ENCODE measurements around the gene LENEP.
"Not testable (repeated sequence)": the region's sequence is repeated elsewhere in the genome, so short reads cannot be mapped to it uniquely, and the experiment has no call there.

LENEP gene

GRCh38 chr1:154969246-154969645 is 24.1 kb upstream of the LENEP start:
- H3K9me3 Mint-ChIP-seq = no peaks in the 10 kb centered on the region
- no peaks in the 10 kb centered on the region for H3K27me3 Mint-ChIP-seq
- H3K4me3 Mint-ChIP-seq = peak overlapping the region; percentile 30
- H3K4me1 Mint-ChIP-seq = peaks cover 38% of the 10 kb centered on the region
- H3K36me3 Mint-ChIP-seq = peaks cover 4% of the 10 kb centered on the region
- peak overlapping the region; percentile 79 for H3K27ac Mint-ChIP-seq

GRCh38 chr1:154969860-154970452 is 23.4 kb upstream of the LENEP start:
- H3K4me3 Mint-ChIP-seq = no peak overlapping the region
- H3K36me3 Mint-ChIP-seq = peaks cover 4% of the 10 kb centered on the region
- H3K27ac Mint-ChIP-seq = no peak overlapping the region
- H3K27me3 Mint-ChIP-seq = no peaks in the 10 kb centered on the region
- peaks cover 38% of the 10 kb centered on the region for H3K4me1 Mint-ChIP-seq
- no peaks in the 10 kb centered on the region for H3K9me3 Mint-ChIP-seq

GRCh38 chr1:154970631-154971340 is 22.6 kb upstream of the LENEP start, which contains the start of gene SHC1:
SHC1 (minus strand) TSS chr1:154970747; CDS start chr1:154970526, 221 bp downstream.
- peaks cover 2% of the 10 kb centered on the region for H3K36me3 Mint-ChIP-seq

GRCh38 chr1:154971341-154971998 is 21.9 kb upstream of the LENEP start:
- H3K9me3 Mint-ChIP-seq = no peaks in the 10 kb centered on the region
- H3K4me3 Mint-ChIP-seq = peak overlapping the region; percentile 40
- peaks cover 38% of the 10 kb centered on the region for H3K4me1 Mint-ChIP-seq
- peaks cover 2% of the 10 kb centered on the region for H3K36me3 Mint-ChIP-seq
- H3K27ac Mint-ChIP-seq = peak overlapping the region; percentile 13
- H3K27me3 Mint-ChIP-seq = no peaks in the 10 kb centered on the region

More at GRCh38 chr1:154970631-154971340, 22.6 kb upstream of the LENEP start, which contains the start of gene SHC1:
- Mint-ChIP-seq H3K27me3 (no peaks in the 10 kb centered on the region), H3K27ac (peak within 1 kb of the TSS; percentile 79), H3K4me1 (peaks cover 38% of the 10 kb centered on the region), H3K9me3 (no peaks in the 10 kb centered on the region), H3K4me3 (peak within 1 kb of the TSS; percentile 40)

GRCh38 chr1:154972213-154972516 is 21.2 kb upstream of the LENEP start:
- Mint-ChIP-seq H3K36me3 (peaks cover 2% of the 10 kb centered on the region), H3K9me3 (no peaks in the 10 kb centered on the region), H3K27me3 (no peaks in the 10 kb centered on the region), H3K4me3 (no peak overlapping the region), H3K27ac (peak overlapping the region; percentile 69), H3K4me1 (peaks cover 38% of the 10 kb centered on the region)

GRCh38 chr1:154972517-154973343 is 20.7 kb upstream of the LENEP start:
- Mint-ChIP-seq H3K4me3 (no peak overlapping the region), H3K27ac (peak overlapping the region; percentile 69), H3K9me3 (no peaks in the 10 kb centered on the region), H3K4me1 (peaks cover 38% of the 10 kb centered on the region), H3K36me3 (peaks cover 2% of the 10 kb centered on the region), H3K27me3 (no peaks in the 10 kb centered on the region)

- peaks cover 33% of the 10 kb centered on the region for H3K4me1 Mint-ChIP-seq
- H3K9me3 Mint-ChIP-seq = no peaks in the 10 kb centered on the region
- H3K36me3 Mint-ChIP-seq = peaks cover 2% of the 10 kb centered on the region
- no peak overlapping the region for H3K4me3 Mint-ChIP-seq
- H3K27me3 Mint-ChIP-seq = no peaks in the 10 kb centered on the region
- H3K27ac Mint-ChIP-seq = no peak overlapping the region
These were observed 19.9 kb upstream of the LENEP start for GRCh38 chr1:154973344-154974101.

GRCh38 chr1:154974102-154974807 is 19.1 kb upstream of the LENEP start, which contains the start of gene CKS1B:
CKS1B (plus strand) TSS chr1:154974681; CDS start chr1:154974746, 65 bp downstream.
- peaks cover 29% of the 10 kb centered on the region for H3K4me1 Mint-ChIP-seq
- H3K4me3 Mint-ChIP-seq = no peak within 1 kb of the TSS
- H3K27me3 Mint-ChIP-seq = no peaks in the 10 kb centered on the region
- peaks cover 2% of the 10 kb centered on the region for H3K36me3 Mint-ChIP-seq
- no peaks in the 10 kb centered on the region for H3K9me3 Mint-ChIP-seq
- no peak within 1 kb of the TSS for H3K27ac Mint-ChIP-seq

GRCh38 chr1:154974808-154975408 is 18.5 kb upstream of the LENEP start:
- Mint-ChIP-seq H3K9me3 (no peaks in the 10 kb centered on the region), H3K4me1 (peaks cover 23% of the 10 kb centered on the region), H3K36me3 (peaks cover 2% of the 10 kb centered on the region), H3K27ac (no peak overlapping the region), H3K4me3 (no peak overlapping the region), H3K27me3 (no peaks in the 10 kb centered on the region)

- Mint-ChIP-seq H3K4me1 (peaks cover 23% of the 10 kb centered on the region), H3K36me3 (peaks cover 2% of the 10 kb centered on the region), H3K9me3 (no peaks in the 10 kb centered on the region), H3K4me3 (no peak overlapping the region), H3K27me3 (no peaks in the 10 kb centered on the region), H3K27ac (no peak overlapping the region)
These were observed 17.9 kb upstream of the LENEP start for GRCh38 chr1:154975409-154976059.

GRCh38 chr1:154977762-154978161 is 15.6 kb upstream of the LENEP start:
- not testable (repeated sequence) for H3K27me3 Mint-ChIP-seq, H3K36me3 Mint-ChIP-seq, H3K4me1 Mint-ChIP-seq, H3K4me3 Mint-ChIP-seq, H3K9me3 Mint-ChIP-seq
- peak overlapping the region; percentile 26 for H3K27ac Mint-ChIP-seq

- no peak overlapping the region for H3K27ac Mint-ChIP-seq
- H3K27me3 Mint-ChIP-seq = no peaks in the 10 kb centered on the region
- H3K4me1 Mint-ChIP-seq = no peaks in the 10 kb centered on the region
- H3K4me3 Mint-ChIP-seq = no peak overlapping the region
- peaks cover 2% of the 10 kb centered on the region for H3K36me3 Mint-ChIP-seq
- H3K9me3 Mint-ChIP-seq = no peaks in the 10 kb centered on the region
These were observed 15.0 kb upstream of the LENEP start for GRCh38 chr1:154978360-154978759.

- Mint-ChIP-seq H3K36me3 (peaks cover 2% of the 10 kb centered on the region), H3K4me1 (peaks cover 12% of the 10 kb centered on the region), H3K27me3 (no peaks in the 10 kb centered on the region), H3K27ac (peak overlapping the region; percentile 41), H3K9me3 (no peaks in the 10 kb centered on the region), H3K4me3 (no peak overlapping the region)
These were observed 11.0 kb upstream of the LENEP start for GRCh38 chr1:154982341-154982740.
